HL-60 (cell line): ENCODE measurements around the gene GALNT5.

Experiments used
- DNase-seq, 2 experiments: peaks; one replicate each; pipeline ENCODE4 v3.0.0-alpha.2; 2010 to 2020; ENCODE audit warnings: low read depth in 1 of 2, low spot score in 1 of 2
- H3K27ac ChIP-seq: fragments of 250-450 bp; sonication (Bioruptor Pico); replicated peaks from 2 replicates; pipeline ENCODE4 v1.5.1; 2020; ENCODE audit warnings: mild to moderate bottlenecking, moderate library complexity
- H3K27me3 ChIP-seq: fragments of 250-450 bp; sonication (Bioruptor Pico); 2 replicates; pipeline ENCODE4 v1.5.1; 2021; ENCODE audit warnings: mild to moderate bottlenecking, moderate library complexity; ENCODE audit not compliant: insufficient read depth, poor library complexity, severe bottlenecking
- H3K4me3 ChIP-seq: replicated peaks from 2 replicates; pipeline ENCODE4 v1.5.1; 2011; ENCODE audit warnings: mild to moderate bottlenecking, control low read depth, low read length; ENCODE audit not compliant: insufficient read depth
- CTCF ChIP-seq: IDR thresholded peaks from one replicate; pipeline ENCODE4 v1.5.1; 2011; ENCODE audit warnings: low read length, control low read depth, inconsistent platforms; ENCODE audit not compliant: insufficient read depth
- GABPA ChIP-seq: IDR thresholded peaks from 2 replicates; pipeline ENCODE4 v1.6.1; 2012; ENCODE audit warnings: low read depth
- POLR2AphosphoS5 ChIP-seq: IDR thresholded peaks from 2 replicates; pipeline ENCODE4 v1.6.1; 2012; ENCODE audit warnings: low read depth
- REST ChIP-seq: IDR thresholded peaks from 2 replicates; pipeline ENCODE4 v1.6.1; 2012; ENCODE audit warnings: low read depth; ENCODE audit not compliant: insufficient replicate concordance
- SPI1 ChIP-seq: IDR thresholded peaks from 2 replicates; pipeline ENCODE4 v1.6.1; 2012; ENCODE audit warnings: low read depth, mild to moderate bottlenecking, borderline replicate concordance

GALNT5 gene

GRCh38 chr2:157324331-157324843, 66.9 kb downstream of the GALNT5 start:
- DNase-seq = no peak
- Histone ChIP-seq H3K27me3 (peaks cover 4% of the 10 kb centered on the region), H3K4me3 (no peak overlapping the region), H3K27ac (no peak overlapping the region)
- TF ChIP-seq CTCF (no peak), GABPA (no peak)

GRCh38 chr2:157325786-157326185, 68.3 kb downstream of the GALNT5 start, which contains the start of gene ERMN:
TSS of gene ERMN (minus strand) at chr2:157325824. CDS start at chr2:157325642, 182 bp downstream.
- no peak for DNase-seq
- Histone ChIP-seq H3K27me3 (peaks cover 4% of the 10 kb centered on the region), H3K4me3 (no peak within 1 kb of the TSS), H3K27ac (no peak within 1 kb of the TSS)
- no peak for TF ChIP-seq SPI1
- no peak for TF ChIP-seq CTCF
- TF ChIP-seq GABPA = no peak
- TF ChIP-seq REST = no peak
- TF ChIP-seq POLR2AphosphoS5 = no peak

- Histone ChIP-seq H3K27ac (no peak overlapping the region), H3K27me3 (peaks cover 4% of the 10 kb centered on the region), H3K4me3 (no peak overlapping the region)
- no peak for DNase-seq
- TF ChIP-seq GABPA = no peak
Measured at GRCh38 chr2:157326698-157327097, 69.2 kb downstream of the GALNT5 start.

- Histone ChIP-seq H3K4me3 (no peak overlapping the region), H3K27me3 (peaks cover 4% of the 10 kb centered on the region), H3K27ac (no peak overlapping the region)
- no peak for DNase-seq
- TF ChIP-seq REST (no peak), CTCF (no peak), POLR2AphosphoS5 (no peak)
Measured at GRCh38 chr2:157327200-157327599, 69.7 kb downstream of the GALNT5 start.
